K562 (cell line): Measurements from ENCODE around the gene FHIT. TPM values are rescaled to one million over a fixed set of nuclear protein-coding genes. Genes with fewer than 3 reads are reported as not detected.

Experiments used
- ATAC-seq: fragments of 200-7000 bp; cut with Tn5 transposase; 3 replicates; pipeline ENCODE4 v1.9.1; 2020; ENCODE audit warnings: moderate library complexity
- BruUV-seq: library from RNA; stranded (reverse); fragments of 400-500 nt; replicated peaks from 2 replicates; lab custom pipeline; 2021; lab: Mats Ljungman, UMichigan
- CTCF ChIA-PET: fragments of 300-600 bp; formaldehyde crosslinking; extraction: SDS; loops from one replicate; lab custom pipeline; 2021; ENCODE audit warnings: low intra/inter-chr PET ratio; lab: Yijun Ruan, JAX
- POLR2A ChIA-PET: fragments of 300-600, 350-650 bp; sonication (Branson Sonifier 250); formaldehyde crosslinking; extraction: SDS; loops from one replicate; lab custom pipeline; 2021; ENCODE audit warnings: antibody characterized with exemption, inconsistent platforms; lab: Yijun Ruan, JAX
- DNase-seq, 4 experiments: peaks; one replicate each; pipeline versions ENCODE4 v3.0.0 to v3.0.0-alpha.2; 2011 to 2018; ENCODE audit warnings: low spot score in 3 of 4, mixed read lengths in 3 of 4; ENCODE audit errors: extremely low read depth in 1 of 4
- FAIRE-seq: peaks from 2 replicates; lab custom pipeline; 2011; peaks lifted over from hg19 to GRCh38; lab: Jason Lieb, UNC
- H2AFZ ChIP-seq: 2 replicates; pipeline ENCODE4 v1.6.0; 2011; ENCODE audit warnings: low read depth, low read length, control low read depth, inconsistent platforms
- H3K27ac ChIP-seq: fragments of 200-600 bp; 3 replicates; pipeline ENCODE4 v1.8.0; 2011; ENCODE audit warnings: low read depth, mild to moderate bottlenecking, control low read depth, inconsistent platforms, low read length, moderate library complexity, mixed read lengths; ENCODE audit errors: extremely low read depth
- H3K27me3 ChIP-seq, 2 experiments: fragments of 300-600 bp in 1 of 2; 2 replicates in 1 of 2; 3 replicates in 1 of 2; pipeline versions ENCODE4 v1.6.0 to v1.8.0; 2011; ENCODE audit warnings: inconsistent platforms in 2 of 2, low read length in 2 of 2, mild to moderate bottlenecking in 1 of 2, mixed read lengths in 1 of 2, moderate library complexity in 1 of 2; ENCODE audit not compliant: control insufficient read depth in 2 of 2, insufficient read depth in 2 of 2
- H3K36me3 ChIP-seq: fragments of 300-600 bp; 3 replicates; pipeline ENCODE4 v1.8.0; 2011; ENCODE audit warnings: mild to moderate bottlenecking, low read length, inconsistent platforms; ENCODE audit not compliant: control insufficient read depth, insufficient read depth
- H3K4me1 ChIP-seq, 2 experiments: fragments of 200-600 bp in 1 of 2; replicated peaks in 1 of 2; 2 replicates in 1 of 2; 3 replicates in 1 of 2; pipeline versions ENCODE4 v1.5.1 to v1.8.0; 2011; ENCODE audit warnings: inconsistent platforms in 2 of 2, low read length in 2 of 2, mild to moderate bottlenecking in 1 of 2, mixed read lengths in 1 of 2, moderate library complexity in 1 of 2; ENCODE audit not compliant: control insufficient read depth in 2 of 2, insufficient read depth in 2 of 2
- H3K4me2 ChIP-seq: 2 replicates; pipeline ENCODE4 v1.6.1; 2011; ENCODE audit warnings: low read length, control low read depth, inconsistent platforms, mixed read lengths; ENCODE audit not compliant: insufficient read depth
- H3K4me3 ChIP-seq: fragments of 200-600 bp; sonication (generic), shearing (Covaris generic); 2 replicates; pipeline ENCODE4 v1.5.1; 2016; ENCODE audit warnings: control low read depth, inconsistent platforms
- H3K79me2 ChIP-seq: fragments of 200-600 bp; 3 replicates; pipeline ENCODE4 v1.8.0; 2011; ENCODE audit warnings: low read length, inconsistent platforms; ENCODE audit not compliant: control insufficient read depth, insufficient read depth
- H3K9ac ChIP-seq, 2 experiments: 2 replicates each; pipeline versions ENCODE4 v1.6.0 to v1.6.1; 2011; ENCODE audit warnings: low read depth in 2 of 2, low read length in 2 of 2, control low read depth in 1 of 2, inconsistent platforms in 1 of 2, mild to moderate bottlenecking in 1 of 2, mixed read lengths in 1 of 2; ENCODE audit not compliant: insufficient read depth in 1 of 2
- H3K9me1 ChIP-seq: one replicate; pipeline ENCODE4 v1.6.0; 2011; ENCODE audit warnings: inconsistent platforms, mild to moderate bottlenecking, low read length, moderate library complexity; ENCODE audit not compliant: control insufficient read depth, insufficient read depth
- H3K9me3 ChIP-seq: replicated peaks from 2 replicates; pipeline ENCODE4 v1.5.1; 2011; ENCODE audit warnings: low read depth, low read length, inconsistent platforms; ENCODE audit not compliant: control insufficient read depth, insufficient read depth
- H4K20me1 ChIP-seq: replicated peaks from 2 replicates; pipeline ENCODE4 v1.6.1; 2011; ENCODE audit warnings: low read length, inconsistent platforms, mixed read lengths; ENCODE audit not compliant: control insufficient read depth, insufficient read depth
- ARID2 ChIP-seq: fragments of 450-650 bp; IDR thresholded peaks from 2 replicates; pipeline ENCODE4 v1.6.1; 2017; ENCODE audit warnings: antibody characterized with exemption, mild to moderate bottlenecking
- BCLAF1 ChIP-seq, 2 experiments: fragments of 450-650 bp in 1 of 2; IDR thresholded peaks; 2 replicates each; pipeline ENCODE4 v1.6.1; 2011 to 2017; ENCODE audit warnings: low read depth in 2 of 2, antibody characterized with exemption in 1 of 2, borderline replicate concordance in 1 of 2, low read length in 1 of 2, mild to moderate bottlenecking in 1 of 2, mixed read lengths in 1 of 2; ENCODE audit not compliant: control insufficient read depth in 1 of 2
- BRCA1 ChIP-seq, 2 experiments: fragments of 450-650 bp in 1 of 2; sonication (generic) in 1 of 2; formaldehyde crosslinking in 1 of 2; IDR thresholded peaks; 2 replicates each; pipeline versions ENCODE4 v1.5.0 to v1.6.1; 2017 to 2020; ENCODE audit warnings: mild to moderate bottlenecking in 1 of 2, missing genetic modification reagents in 1 of 2
- ETS2 ChIP-seq: IDR thresholded peaks from 2 replicates; pipeline ENCODE4 v1.6.1; 2016; ENCODE audit warnings: borderline replicate concordance, missing genetic modification characterization, mild to moderate bottlenecking, moderate library complexity, missing compliant biosample characterization; ENCODE audit not compliant: poor library complexity, severe bottlenecking
- HES1 ChIP-seq: fragments of 450-650 bp; IDR thresholded peaks from 2 replicates; pipeline ENCODE4 v1.6.1; 2016; ENCODE audit warnings: low read depth, mild to moderate bottlenecking, moderate library complexity
- TCF3 ChIP-seq: sonication (generic); formaldehyde crosslinking; IDR thresholded peaks from 2 replicates; pipeline ENCODE4 v1.4.0; 2020; ENCODE audit warnings: mild to moderate bottlenecking, missing genetic modification reagents
- ZNF217 ChIP-seq: sonication (generic); formaldehyde crosslinking; IDR thresholded peaks from 2 replicates; pipeline ENCODE4 v1.8.0; 2022; ENCODE audit warnings: mild to moderate bottlenecking, missing genetic modification reagents
- ZNF280A ChIP-seq: fragments of 450-650 bp; IDR thresholded peaks from 2 replicates; pipeline ENCODE4 v1.6.1; 2018; ENCODE audit warnings: mild to moderate bottlenecking, low read depth; ENCODE audit not compliant: partially characterized antibody
- ZNF695 ChIP-seq: fragments of 450-650 bp; formaldehyde crosslinking; IDR thresholded peaks from 2 replicates; pipeline ENCODE4 v1.4.0; 2020; ENCODE audit warnings: mild to moderate bottlenecking, moderate library complexity
- WGBS: fragments of 100-300 bp; shearing (Covaris generic); methylation state at CpG from one replicate; pipeline ENCODE4 v1.1.6; 2016; ENCODE audit warnings: low coverage, mixed read lengths; ENCODE audit not compliant: insufficient coverage; ENCODE audit errors: missing lambda C conversion rate; 5-methylcytosine and 5-hydroxymethylcytosine counted together
- in situ Hi-C: fragments of 300-500 bp; cut with MboI; formaldehyde crosslinking; loops from 4 replicates; pipeline ENCODE4 v1.15.0; 2018; ENCODE audit warnings: inconsistent platforms, mixed read lengths
- intact Hi-C: fragments of 100-400 bp; cut with micrococcal nuclease; formaldehyde crosslinking; loops from 2 replicates; pipeline ENCODE4 v1.14.2; 2022
- polyA plus RNA-seq, 8 experiments: library from polyadenylated mRNA; depleted of rRNA in 4 of 8; stranded (reverse) in 5 of 8; unstranded in 3 of 8; fragments of >200 nt; fragmentation: Nextera tagmentation in 2 of 8; fragmentation: Illumina TruSeq in 1 of 8; extraction: Ambion mirVana in 2 of 8; extraction: Trizol in 1 of 8; gene quantifications; 2 replicates each; pipeline versions ENCODE4 v1.2.1 to v1.2.3, GENCODE V29; 2011 to 2014; ENCODE audit warnings: inconsistent platforms in 1 of 8, missing spikeins in 1 of 8
- total RNA-seq, 7 experiments: library from RNA; depleted of rRNA in 6 of 7; stranded (reverse); fragments of >200 nt in 6 of 7; fragmentation: Illumina TruSeq in 2 of 7; extraction: Trizol in 2 of 7; gene quantifications; 2 replicates each; pipeline versions ENCODE4 v1.2.1 to v1.2.3, GENCODE V29; 2011 to 2021; ENCODE audit warnings: low replicate concordance in 1 of 7
- TF ChIP-seq, protein P1 (sequence below): sonication (generic); formaldehyde crosslinking; IDR thresholded peaks from 2 replicates; pipeline ENCODE4 v1.8.1; 2023; ENCODE audit warnings: mild to moderate bottlenecking, missing genetic modification reagents, moderate library complexity

The FHIT gene
- total and polyA plus RNA-seq, 9 of the 15 experiments (the other 6 are each of a cell fraction or from before 2014, with no cell fraction given), result 1.7 to 9.1 (median 4.3) TPM

GRCh38 chr3:61221759-61222362 is 29.4 kb downstream of the FHIT start:
- no peaks in the 10 kb centered on the region for H3K27me3 ChIP-seq
- ChIA-PET POLR2A (no interaction called here), CTCF (no interaction called here)
- no TSS peak for BruUV-seq
- whole genome bisulfite sequencing, result 35% methylated on average over 4 of the region's 6 CpGs
- no peak for FAIRE-seq
- H4K20me1 ChIP-seq, result no peaks in the 10 kb centered on the region
- in situ Hi-C loops (no loop called here), intact Hi-C loops (no loop called here)
- no peaks in the 10 kb centered on the region for H3K4me1 ChIP-seq
- DNase-seq, result no peak
- H2AFZ ChIP-seq, result no peak overlapping the region
- H3K36me3 ChIP-seq, result no peaks in the 10 kb centered on the region
- no peaks in the 10 kb centered on the region for H3K9me3 ChIP-seq
- H3K9ac ChIP-seq, result no peak overlapping the region
- H3K27ac ChIP-seq, result no peak overlapping the region
- H3K4me2 ChIP-seq, result no peak overlapping the region
- no peak for ATAC-seq
- TF ChIP-seq, protein P1, sequence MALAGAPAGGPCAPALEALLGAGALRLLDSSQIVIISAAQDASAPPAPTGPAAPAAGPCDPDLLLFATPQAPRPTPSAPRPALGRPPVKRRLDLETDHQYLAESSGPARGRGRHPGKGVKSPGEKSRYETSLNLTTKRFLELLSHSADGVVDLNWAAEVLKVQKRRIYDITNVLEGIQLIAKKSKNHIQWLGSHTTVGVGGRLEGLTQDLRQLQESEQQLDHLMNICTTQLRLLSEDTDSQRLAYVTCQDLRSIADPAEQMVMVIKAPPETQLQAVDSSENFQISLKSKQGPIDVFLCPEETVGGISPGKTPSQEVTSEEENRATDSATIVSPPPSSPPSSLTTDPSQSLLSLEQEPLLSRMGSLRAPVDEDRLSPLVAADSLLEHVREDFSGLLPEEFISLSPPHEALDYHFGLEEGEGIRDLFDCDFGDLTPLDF (CRISPR knock-in tag), result no peak
- TF ChIP-seq ARID2 (no peak), HES1 (no peak), ZNF280A (no peak), ZNF695 (CRISPR knock-in tag) (no peak), BRCA1 (IDR thresholded peaks at IDR 0.05) (no peak), BRCA1 (CRISPR knock-in tag; IDR thresholded peaks at IDR 0.05) (no peak), TCF3 (CRISPR knock-in tag) (no peak), ETS2 (tag) (no peak), ZNF217 (no peak), BCLAF1 (IDR thresholded peaks at IDR 0.05; ENCODE audit: borderline replicate concordance in 1 of 2, control insufficient read depth in 1 of 2, low read depth in 2 of 2, low read length in 1 of 2) (no peak)
- H3K9me1 ChIP-seq, result no peaks in the 10 kb centered on the region
- no peaks in the 10 kb centered on the region; the same call in 2 of the 3 replicates for H3K79me2 ChIP-seq
- no peak overlapping the region for H3K4me3 ChIP-seq
